Sigmoid colon (tissue), 4 donors: ENCODE measurements around the gene PLXNA4.

ENCODE experiments used
- CTCF ChIP-seq, 4 experiments: fragments of 450-650 bp in 3 of 4; fragments of 200-600 bp in 1 of 4; IDR thresholded peaks; one replicate each; pipeline ENCODE4 v1.5.1; 2016 to 2019; ENCODE audit warnings: antibody characterized with exemption in 4 of 4, mild to moderate bottlenecking in 3 of 4, moderate library complexity in 2 of 4
- EP300 ChIP-seq, 4 donors: sonication (generic); formaldehyde crosslinking; IDR thresholded peaks; one replicate each; pipeline ENCODE4 v1.6.1; 2017; ENCODE audit warnings: antibody characterized with exemption in 4 of 4
- POLR2A ChIP-seq, 2 donors: fragments of 450-650 bp; IDR thresholded peaks; one replicate each; pipeline ENCODE4 v1.6.1; 2016; ENCODE audit warnings: antibody characterized with exemption in 2 of 2, mild to moderate bottlenecking in 2 of 2, moderate library complexity in 2 of 2

GRCh38 chr7:132276234-132276630, 300.0 kb downstream of the PLXNA4 start:
- no peak for TF ChIP-seq CTCF (IDR thresholded peaks at IDR 0.05)
- no peak for TF ChIP-seq EP300 (IDR thresholded peaks at IDR 0.05)
- TF ChIP-seq POLR2A (IDR thresholded peaks at IDR 0.05), result no peak
